A549 (cell line): Measurements from ENCODE around the gene SNX25.

Experiments used
- JUN ChIP-seq, 2 experiments: fragments of >200 bp; sonication (Bioruptor Twin); formaldehyde crosslinking; IDR thresholded peaks; 2 replicates in 1 of 2; 3 replicates in 1 of 2; pipeline ENCODE4 v1.6.1; 2016 to 2017
- RAD21 ChIP-seq, 2 experiments: fragments of >200 bp in 1 of 2; sonication (Bioruptor Twin) in 1 of 2; formaldehyde crosslinking in 1 of 2; IDR thresholded peaks in 1 of 2; conservative IDR thresholded peaks in 1 of 2; 2 replicates in 1 of 2; 3 replicates in 1 of 2; pipeline ENCODE4 v1.6.1; 2012 to 2018; ENCODE audit warnings: inconsistent platforms in 1 of 2

GRCh38 chr4:185317880-185318279 is 108.5 kb downstream of the SNX25 start:
- TF ChIP-seq JUN (IDR thresholded peaks at IDR 0.05) (no peak), RAD21 (conservative IDR thresholded peaks at IDR 0.05 in 1 of 2, IDR thresholded peaks at IDR 0.05 in 1 of 2) (no peak)
